ENCODE data around the gene MACROD1. TPM values are rescaled to one million over a fixed set of nuclear protein-coding genes. Genes with fewer than 3 reads are reported as not detected.

Gene MACROD1
- total RNA-seq, 2 experiments from 2014 or later: 6.0 to 6.3 TPM

DNA sequence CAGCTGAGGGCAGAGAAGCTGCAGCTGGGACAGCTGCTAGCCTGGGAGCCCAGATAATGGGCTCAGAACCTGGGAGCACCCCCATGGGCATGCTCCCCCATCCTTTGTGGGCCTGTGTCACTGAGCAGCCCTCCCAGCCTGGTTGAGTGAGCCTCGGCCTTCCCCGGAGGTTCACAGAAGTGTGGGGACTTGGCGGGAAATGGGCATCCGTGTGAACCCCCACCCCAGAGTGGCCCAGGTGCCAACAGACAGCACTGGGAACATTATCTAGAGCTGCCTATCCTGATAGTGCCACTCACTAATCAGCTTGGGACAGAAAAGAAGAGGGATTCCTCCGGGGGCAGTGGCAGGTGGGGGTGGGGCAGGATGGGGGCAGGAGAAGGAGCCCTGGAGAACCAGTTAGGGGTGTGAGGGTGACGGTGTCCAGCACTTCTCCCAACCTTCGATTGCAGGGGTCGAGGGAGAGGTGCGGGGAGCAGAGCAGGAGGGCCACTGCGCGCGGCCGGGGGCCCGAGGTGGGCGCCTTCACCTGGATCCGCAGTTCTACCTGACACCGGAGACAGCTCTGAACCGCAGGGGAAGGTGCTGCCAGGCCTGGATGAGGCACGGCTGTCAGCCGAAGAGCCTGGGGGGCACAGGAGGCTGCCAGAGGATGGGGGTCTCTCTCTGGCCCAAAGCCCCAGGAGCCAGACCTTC lies 97.1 kb downstream of the MACROD1 start:
- CTCF ChIA-PET: no interaction called here
- H3K4me3 Mint-ChIP-seq: no peak overlapping the region
- peaks cover 4% of the 10 kb centered on the region for H3K27me3 Mint-ChIP-seq

DNA sequence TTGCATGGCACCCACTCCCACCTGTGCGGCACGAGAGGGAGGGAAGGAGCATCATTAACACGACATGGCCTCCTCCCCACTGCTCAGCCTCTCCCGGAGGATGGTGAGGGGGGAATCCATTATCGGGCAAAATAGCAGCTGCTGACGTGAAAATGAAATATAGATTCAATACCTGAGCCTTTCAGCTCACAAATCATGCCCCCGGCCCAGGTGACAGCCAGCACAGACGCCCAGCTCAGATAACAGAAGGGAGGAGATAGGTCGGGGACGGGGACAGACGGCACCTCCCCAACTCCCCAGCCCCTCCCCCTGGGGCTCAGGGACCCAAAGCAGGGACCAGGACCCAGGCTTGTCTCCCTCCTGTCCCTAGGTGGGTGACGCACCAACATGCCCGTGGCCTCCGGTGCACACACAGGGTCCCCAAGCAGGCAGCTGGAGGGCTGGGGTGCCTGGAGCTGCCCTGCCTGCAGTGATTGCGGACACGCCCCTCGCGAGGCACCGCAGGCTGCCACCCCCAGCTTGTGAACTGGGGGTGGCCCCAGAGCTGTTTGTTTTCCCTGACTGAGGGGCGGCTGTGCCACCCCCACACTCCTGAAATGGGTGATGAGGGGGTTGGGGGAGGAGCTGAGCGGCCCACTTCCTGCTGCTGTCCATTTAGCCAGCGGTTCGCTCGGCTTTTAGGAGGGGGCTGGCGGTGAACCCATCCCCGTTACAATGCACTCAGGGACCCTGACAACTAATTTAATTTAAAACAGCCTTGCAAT lies 98.5 kb downstream of the MACROD1 start:
- H3K27ac Mint-ChIP-seq: no peak overlapping the region
- ATAC-seq (ENCODE audit: poor library complexity): no peak
- POLR2A ChIA-PET: no interaction called here

More for the DNA sequence above, 97.1 kb downstream of the MACROD1 start:
- no peaks in the 10 kb centered on the region for H3K36me3 Mint-ChIP-seq (ENCODE audit: low read depth)
- no peak for DNase-seq
- TF ChIP-seq, protein P1, sequence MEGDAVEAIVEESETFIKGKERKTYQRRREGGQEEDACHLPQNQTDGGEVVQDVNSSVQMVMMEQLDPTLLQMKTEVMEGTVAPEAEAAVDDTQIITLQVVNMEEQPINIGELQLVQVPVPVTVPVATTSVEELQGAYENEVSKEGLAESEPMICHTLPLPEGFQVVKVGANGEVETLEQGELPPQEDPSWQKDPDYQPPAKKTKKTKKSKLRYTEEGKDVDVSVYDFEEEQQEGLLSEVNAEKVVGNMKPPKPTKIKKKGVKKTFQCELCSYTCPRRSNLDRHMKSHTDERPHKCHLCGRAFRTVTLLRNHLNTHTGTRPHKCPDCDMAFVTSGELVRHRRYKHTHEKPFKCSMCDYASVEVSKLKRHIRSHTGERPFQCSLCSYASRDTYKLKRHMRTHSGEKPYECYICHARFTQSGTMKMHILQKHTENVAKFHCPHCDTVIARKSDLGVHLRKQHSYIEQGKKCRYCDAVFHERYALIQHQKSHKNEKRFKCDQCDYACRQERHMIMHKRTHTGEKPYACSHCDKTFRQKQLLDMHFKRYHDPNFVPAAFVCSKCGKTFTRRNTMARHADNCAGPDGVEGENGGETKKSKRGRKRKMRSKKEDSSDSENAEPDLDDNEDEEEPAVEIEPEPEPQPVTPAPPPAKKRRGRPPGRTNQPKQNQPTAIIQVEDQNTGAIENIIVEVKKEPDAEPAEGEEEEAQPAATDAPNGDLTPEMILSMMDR (IDR thresholded peaks at IDR 0.05): no peak
- Histone ChIP-seq H3K27ac (ENCODE audit: low read depth in 1 of 2, low read length in 2 of 2) (no peak overlapping the region), H3K4me3 (ENCODE audit: low read length) (no peak overlapping the region), H3K4me1 (ENCODE audit: insufficient read depth, low read length) (peaks cover 6% of the 10 kb centered on the region), H3K27me3 (ENCODE audit: control insufficient read depth in 1 of 2, insufficient read depth in 2 of 2, low read length in 2 of 2) (no peaks in the 10 kb centered on the region), H3K9me3 (ENCODE audit: control insufficient read depth in 1 of 2, insufficient read depth in 1 of 2, low read length in 2 of 2) (no peaks in the 10 kb centered on the region), H3K36me3 (ENCODE audit: insufficient read depth, low read length) (no peaks in the 10 kb centered on the region)
- H3K27ac Mint-ChIP-seq: no peak overlapping the region
- POLR2A ChIA-PET: no interaction called here
- no peak for ATAC-seq (ENCODE audit: poor library complexity)
- no peaks in the 10 kb centered on the region for H3K9me3 Mint-ChIP-seq
- intact Hi-C loops (cut with DNase I, micrococcal nuclease): no loop called here
- no peaks in the 10 kb centered on the region for H3K4me1 Mint-ChIP-seq (ENCODE audit: low read depth)

DNA sequence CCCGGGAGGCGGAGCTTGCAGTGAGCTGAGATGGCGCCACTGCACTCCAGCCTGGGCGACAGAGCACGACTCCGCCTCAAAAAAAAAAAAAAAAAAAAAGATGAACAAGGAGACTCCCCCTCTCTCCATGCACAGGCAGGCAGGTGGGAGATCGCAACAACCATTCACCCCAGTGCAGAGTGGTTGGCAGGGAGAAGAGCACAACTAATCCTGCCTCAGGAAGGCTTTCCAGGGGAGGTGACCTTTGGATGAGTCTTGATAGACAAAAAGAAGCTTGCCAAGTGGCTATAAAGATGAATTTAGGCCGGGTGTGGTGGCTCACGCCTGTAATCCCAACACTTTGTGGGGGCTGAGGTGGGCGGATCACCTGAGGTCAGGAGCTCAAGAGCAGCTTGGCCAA lies 100.2 kb downstream of the MACROD1 start:
- Mint-ChIP-seq H3K4me3 (no peak overlapping the region), H3K36me3 (ENCODE audit: low read depth) (no peaks in the 10 kb centered on the region), H3K9me3 (no peaks in the 10 kb centered on the region), H3K27ac (no peak overlapping the region), H3K4me1 (ENCODE audit: low read depth) (peaks cover 8% of the 10 kb centered on the region), H3K27me3 (peaks cover 27% of the 10 kb centered on the region)
- POLR2A ChIA-PET: no interaction called here
- Histone ChIP-seq H3K4me3 (ENCODE audit: low read length) (no peak overlapping the region), H3K27me3 (ENCODE audit: control insufficient read depth in 1 of 2, insufficient read depth in 2 of 2, low read length in 2 of 2) (peaks cover 14 to 18% of the 10 kb centered on the region in 2 experiments), H3K4me1 (ENCODE audit: insufficient read depth, low read length) (peaks cover 7% of the 10 kb centered on the region), H3K9me3 (ENCODE audit: control insufficient read depth in 1 of 2, insufficient read depth in 1 of 2, low read length in 2 of 2) (no peaks in the 10 kb centered on the region), H3K27ac (ENCODE audit: low read depth in 1 of 2, low read length in 2 of 2) (no peak overlapping the region), H3K36me3 (ENCODE audit: insufficient read depth, low read length) (no peaks in the 10 kb centered on the region)
- CTCF ChIA-PET: no interaction called here
- no peak for ATAC-seq (ENCODE audit: poor library complexity)
- TF ChIP-seq, protein P1 (IDR thresholded peaks at IDR 0.05): no peak
- intact Hi-C loops (cut with DNase I, micrococcal nuclease): no loop called here
- no peak for DNase-seq

More for the DNA sequence above, 98.5 kb downstream of the MACROD1 start:
- CTCF ChIA-PET: no interaction called here
- H3K36me3 Mint-ChIP-seq (ENCODE audit: low read depth): no peaks in the 10 kb centered on the region
- H3K9me3 Mint-ChIP-seq: no peaks in the 10 kb centered on the region
- Histone ChIP-seq H3K4me3 (ENCODE audit: low read length) (no peak overlapping the region), H3K36me3 (ENCODE audit: insufficient read depth, low read length) (no peaks in the 10 kb centered on the region), H3K9me3 (ENCODE audit: control insufficient read depth in 1 of 2, insufficient read depth in 1 of 2, low read length in 2 of 2) (no peaks in the 10 kb centered on the region), H3K27me3 (ENCODE audit: control insufficient read depth in 1 of 2, insufficient read depth in 2 of 2, low read length in 2 of 2) (peaks cover 3 to 7% of the 10 kb centered on the region in 2 experiments), H3K27ac (ENCODE audit: low read depth in 1 of 2, low read length in 2 of 2) (no peak overlapping the region), H3K4me1 (ENCODE audit: insufficient read depth, low read length) (no peaks in the 10 kb centered on the region)
- intact Hi-C loops (cut with DNase I, micrococcal nuclease): no loop called here
- DNase-seq: no peak
- no peak overlapping the region for H3K4me3 Mint-ChIP-seq
- no peaks in the 10 kb centered on the region for H3K4me1 Mint-ChIP-seq (ENCODE audit: low read depth)
- H3K27me3 Mint-ChIP-seq: peaks cover 12% of the 10 kb centered on the region
- TF ChIP-seq, protein P1 (IDR thresholded peaks at IDR 0.05): no peak
